Peyer's patch (tissue), 4 donors: ENCODE data around the gene METTL26. TPM values are rescaled to one million over a fixed set of nuclear protein-coding genes. Genes with fewer than 3 reads are reported as not detected.

Experiments used
- DNase-seq, 3 donors: peaks; one replicate each; pipeline ENCODE4 v3.0.0-alpha.2; 2017 to 2019
- H3K27ac ChIP-seq, 4 donors: fragments of 200-600 bp; sonication (generic); one replicate each; pipeline ENCODE4 v1.5.1; 2016 to 2019
- H3K27me3 ChIP-seq, 2 donors: fragments of 200-600 bp; sonication (generic); one replicate each; pipeline ENCODE4 v1.5.1; 2019
- H3K36me3 ChIP-seq, 3 donors: fragments of 200-600 bp; sonication (generic); one replicate each; pipeline ENCODE4 v1.5.1; 2016 to 2019
- H3K4me1 ChIP-seq, 4 donors: fragments of 200-600 bp; sonication (generic); one replicate each; pipeline ENCODE4 v1.5.1; 2016 to 2019
- H3K4me3 ChIP-seq, 4 donors: fragments of 200-600 bp; sonication (generic); 1 replicate in 3 of 4; 2 replicates in 1 of 4; pipeline ENCODE4 v1.5.1; 2016 to 2019; ENCODE audit warnings: mild to moderate bottlenecking in 1 of 4
- H3K9me3 ChIP-seq, 4 donors: fragments of 200-600 bp; sonication (generic); one replicate each; pipeline ENCODE4 v1.5.1; 2016 to 2019; ENCODE audit warnings: mild to moderate bottlenecking in 1 of 4
- CTCF ChIP-seq, 6 experiments: fragments of 450-650 bp in 4 of 6; fragments of 200-600 bp in 2 of 6; sonication (generic) in 1 of 6; IDR thresholded peaks; one replicate each; pipeline ENCODE4 v1.5.1; 2017 to 2019; ENCODE audit warnings: antibody characterized with exemption in 6 of 6, mild to moderate bottlenecking in 3 of 6, moderate library complexity in 1 of 6
- POLR2A ChIP-seq, 2 donors: fragments of 450-650 bp; IDR thresholded peaks; one replicate each; pipeline ENCODE4 v1.5.1; 2017; ENCODE audit warnings: antibody characterized with exemption in 2 of 2, mild to moderate bottlenecking in 2 of 2, moderate library complexity in 2 of 2
- total RNA-seq, 4 donors: library from RNA; depleted of rRNA; stranded (reverse); fragments of >200 nt; gene quantifications; one replicate each; pipeline ENCODE4 v1.1.0, GENCODE V29; 2016

METTL26 gene
- total RNA-seq, 4 donors from 2014 or later, result 44.5 to 153 (median 60.2) TPM

- TF ChIP-seq POLR2A (IDR thresholded peaks at IDR 0.05) (peak; percentile 47 to 89), CTCF (IDR thresholded peaks at IDR 0.05) (no peak)
These were observed 43.9 kb upstream of the METTL26 start, which contains the start of gene STUB1 for GRCh38 chr16:679814-680624. STUB1 (plus strand) TSS chr16:680410; CDS start chr16:680526, 116 bp downstream.

GRCh38 chr16:678858-679813 is 43.0 kb upstream of the METTL26 start:
- Histone ChIP-seq H3K27ac (peak overlapping the region; percentile 91 to 97 (median 94)), H3K4me3 (peak overlapping the region; percentile 73 to 98 (median 94)), H3K9me3 (no peaks in the 10 kb centered on the region), H3K36me3 (peaks cover 0 to 25% (median 0%) of the 10 kb centered on the region in 3 donors), H3K27me3 (no peaks in the 10 kb centered on the region), H3K4me1 (peaks cover 13 to 66% (median 42%) of the 10 kb centered on the region in 4 donors)
- no peak for TF ChIP-seq CTCF (IDR thresholded peaks at IDR 0.05)
- TF ChIP-seq POLR2A (IDR thresholded peaks at IDR 0.05), result no peak
- peak in 2 of 3 donors; percentile 65 to 79 for DNase-seq

More at GRCh38 chr16:679814-680624, 43.9 kb upstream of the METTL26 start, which contains the start of gene STUB1:
- DNase-seq, result peak; percentile 90 to 97 (median 94)
- Histone ChIP-seq H3K9me3 (no peaks in the 10 kb centered on the region), H3K4me3 (peak within 1 kb of the TSS; percentile 73 to 98 (median 94)), H3K27me3 (no peaks in the 10 kb centered on the region), H3K36me3 (peaks cover 0 to 22% (median 0%) of the 10 kb centered on the region in 3 donors), H3K4me1 (peaks cover 13 to 65% (median 46%) of the 10 kb centered on the region in 4 donors), H3K27ac (peak within 1 kb of the TSS; percentile 91 to 97 (median 94))

- Histone ChIP-seq H3K9me3 (no peaks in the 10 kb centered on the region), H3K27me3 (no peaks in the 10 kb centered on the region), H3K4me3 (no peak overlapping the region), H3K36me3 (peaks cover 0 to 30% (median 0%) of the 10 kb centered on the region in 3 donors), H3K4me1 (peaks cover 13 to 61% (median 38%) of the 10 kb centered on the region in 4 donors), H3K27ac (peak overlapping the region in 3 of 4 donors; percentile 27 to 97 (median 93))
- DNase-seq, result peak in 2 of 3 donors; percentile 69 to 72
- TF ChIP-seq POLR2A (IDR thresholded peaks at IDR 0.05), result no peak
- no peak for TF ChIP-seq CTCF (IDR thresholded peaks at IDR 0.05)
These were observed 42.2 kb upstream of the METTL26 start for GRCh38 chr16:678209-678857.

- no peak for DNase-seq
- peak overlapping the region; percentile 27 to 93 (median 44) for H3K27ac ChIP-seq
- peaks cover 0 to 30% (median 0%) of the 10 kb centered on the region in 3 donors for H3K36me3 ChIP-seq
- H3K4me3 ChIP-seq, result peak overlapping the region in 1 of 4 donors; percentile 4
- no peaks in the 10 kb centered on the region for H3K9me3 ChIP-seq
- peaks cover 13 to 53% (median 34%) of the 10 kb centered on the region in 4 donors for H3K4me1 ChIP-seq
- no peak for TF ChIP-seq CTCF (IDR thresholded peaks at IDR 0.05)
- no peak for TF ChIP-seq POLR2A (IDR thresholded peaks at IDR 0.05)
- no peaks in the 10 kb centered on the region for H3K27me3 ChIP-seq
These were observed 41.4 kb upstream of the METTL26 start for GRCh38 chr16:677316-678190.
